ENCODE measurements around the gene APBB2.
"Not testable (repeated sequence)": the region's sequence is repeated elsewhere in the genome, so short reads cannot be mapped to it uniquely, and the experiment has no call there.

Gene APBB2

GRCh38 chr4:41060352-41061334 is 153.7 kb downstream of the APBB2 start:
- DNase-seq (ENCODE audit: low spot score): no peak

- DNase-seq (ENCODE audit: low spot score): not testable (repeated sequence)
Measured at GRCh38 chr4:41059411-41059810, 154.9 kb downstream of the APBB2 start.

- no peak for DNase-seq (ENCODE audit: low spot score)
Measured at GRCh38 chr4:41058426-41058825, 155.9 kb downstream of the APBB2 start.

- DNase-seq (ENCODE audit: low spot score): no peak
Measured at GRCh38 chr4:41057467-41057866, 156.9 kb downstream of the APBB2 start.

- no peak for DNase-seq (ENCODE audit: low spot score)
Measured at GRCh38 chr4:41052287-41052686, 162.1 kb downstream of the APBB2 start.

GRCh38 chr4:41050880-41051775 is 163.2 kb downstream of the APBB2 start:
- DNase-seq (ENCODE audit: low spot score): no peak

GRCh38 chr4:41050116-41050515 is 164.2 kb downstream of the APBB2 start:
- no peak for DNase-seq (ENCODE audit: low spot score)

GRCh38 chr4:41049176-41049575 is 165.2 kb downstream of the APBB2 start:
- not testable (repeated sequence) for DNase-seq (ENCODE audit: low spot score)

GRCh38 chr4:41044791-41045190 is 169.6 kb downstream of the APBB2 start:
- DNase-seq (ENCODE audit: low spot score): no peak

GRCh38 chr4:41044165-41044564 is 170.2 kb downstream of the APBB2 start:
- DNase-seq (ENCODE audit: low spot score): no peak

- DNase-seq (ENCODE audit: low spot score): no peak
Measured at GRCh38 chr4:41043465-41043864, 170.9 kb downstream of the APBB2 start.

GRCh38 chr4:41041551-41041950 is 172.8 kb downstream of the APBB2 start:
- no peak for DNase-seq (ENCODE audit: low spot score)

GRCh38 chr4:41039317-41039716 is 175.0 kb downstream of the APBB2 start:
- no peak for DNase-seq (ENCODE audit: low spot score)

- no peak for DNase-seq (ENCODE audit: low spot score)
Measured at GRCh38 chr4:41038304-41038703, 176.0 kb downstream of the APBB2 start.

GRCh38 chr4:41029098-41029497 is 185.2 kb downstream of the APBB2 start:
- no peak for DNase-seq (ENCODE audit: low spot score)

- no peak for DNase-seq (ENCODE audit: low spot score)
Measured at GRCh38 chr4:41028392-41029076, 185.8 kb downstream of the APBB2 start.

GRCh38 chr4:41026971-41027370 is 187.4 kb downstream of the APBB2 start:
- no peak for DNase-seq (ENCODE audit: low spot score)

- no peak for DNase-seq (ENCODE audit: low spot score)
Measured at GRCh38 chr4:41025824-41026223, 188.5 kb downstream of the APBB2 start.

GRCh38 chr4:41024556-41025491 is 189.5 kb downstream of the APBB2 start:
- no peak for DNase-seq (ENCODE audit: low spot score)

GRCh38 chr4:41022116-41022515 is 192.2 kb downstream of the APBB2 start:
- no peak for DNase-seq (ENCODE audit: low spot score)
